HG03354 (cell line): ENCODE measurements around the gene MISP3.

Experiments used
- ATAC-seq: cut with Tn5 transposase; IDR thresholded peaks from one replicate; pipeline ENCODE4 v1.9.1; 2021; ENCODE audit warnings: mild to moderate bottlenecking; ENCODE audit not compliant: unreplicated experiment, poor library complexity, severe bottlenecking

The MISP3 gene

GRCh38 chr19:14096272-14096992, 23.8 kb downstream of the MISP3 start:
- ATAC-seq: no peak

GRCh38 chr19:14097532-14098151, 25.1 kb downstream of the MISP3 start:
- no peak for ATAC-seq

GRCh38 chr19:14101003-14101545, 28.5 kb downstream of the MISP3 start:
- ATAC-seq: no peak

- no peak for ATAC-seq
Measured at GRCh38 chr19:14102102-14102696, 29.6 kb downstream of the MISP3 start.

- ATAC-seq: no peak
Measured at GRCh38 chr19:14102756-14103155, 30.2 kb downstream of the MISP3 start.

GRCh38 chr19:14103310-14103709, 30.7 kb downstream of the MISP3 start:
- no peak for ATAC-seq

GRCh38 chr19:14105680-14106079, 33.1 kb downstream of the MISP3 start:
- no peak for ATAC-seq

GRCh38 chr19:14106840-14107239, 34.3 kb downstream of the MISP3 start:
- ATAC-seq: no peak

GRCh38 chr19:14107581-14108461, 35.2 kb downstream of the MISP3 start:
- ATAC-seq: no peak

GRCh38 chr19:14110650-14111049, 38.1 kb downstream of the MISP3 start:
- no peak for ATAC-seq

GRCh38 chr19:14111486-14111885, 38.9 kb downstream of the MISP3 start:
- ATAC-seq: no peak

GRCh38 chr19:14112051-14112808, 39.6 kb downstream of the MISP3 start:
- no peak for ATAC-seq

- no peak for ATAC-seq
Measured at GRCh38 chr19:14112809-14113385, 40.3 kb downstream of the MISP3 start.

- ATAC-seq: no peak
Measured at GRCh38 chr19:14113762-14114414, 41.3 kb downstream of the MISP3 start.

GRCh38 chr19:14114439-14114838, 41.9 kb downstream of the MISP3 start:
- no peak for ATAC-seq

- ATAC-seq: no peak
Measured at GRCh38 chr19:14114854-14115253, 42.3 kb downstream of the MISP3 start.

GRCh38 chr19:14115756-14116155, 43.2 kb downstream of the MISP3 start:
- no peak for ATAC-seq

GRCh38 chr19:14116525-14116917, 43.9 kb downstream of the MISP3 start:
- ATAC-seq: no peak
